Osteoblast (primary cell): ENCODE measurements around the gene HEXIM1. TPM values are rescaled to one million over a fixed set of nuclear protein-coding genes. Genes with fewer than 3 reads are reported as not detected.

Experiments
- DNase-seq: peaks from one replicate; pipeline ENCODE4 v3.0.0; 2011; ENCODE audit warnings: low spot score, mixed read lengths; ENCODE audit not compliant: insufficient read length; ENCODE audit errors: missing footprints
- H2AFZ ChIP-seq: 2 replicates; pipeline ENCODE4 v1.6.0; 2011; ENCODE audit warnings: mild to moderate bottlenecking, low read length
- H3K27ac ChIP-seq: 2 replicates; pipeline ENCODE4 v1.5.1; 2011; ENCODE audit warnings: mild to moderate bottlenecking, low read depth, low read length, moderate library complexity
- H3K27me3 ChIP-seq: 2 replicates; pipeline ENCODE4 v1.6.0; 2012; ENCODE audit warnings: mild to moderate bottlenecking, control low read depth, inconsistent platforms, low read length, moderate library complexity; ENCODE audit not compliant: insufficient read depth
- H3K36me3 ChIP-seq: 2 replicates; pipeline ENCODE4 v1.5.1; 2011; ENCODE audit warnings: mild to moderate bottlenecking, low read length, control low read depth, moderate library complexity; ENCODE audit not compliant: insufficient read depth
- H3K4me1 ChIP-seq: 2 replicates; pipeline ENCODE4 v1.5.1; 2011; ENCODE audit warnings: mild to moderate bottlenecking, low read length, control low read depth, moderate library complexity; ENCODE audit not compliant: insufficient read depth
- H3K4me2 ChIP-seq: 2 replicates; pipeline ENCODE4 v1.6.0; 2011; ENCODE audit warnings: mild to moderate bottlenecking, low read length; ENCODE audit not compliant: insufficient read depth
- H3K4me3 ChIP-seq: fragments of 200-600 bp; sonication (generic); 3 replicates; pipeline ENCODE4 v1.5.1; 2012; ENCODE audit warnings: mild to moderate bottlenecking, low read length, inconsistent platforms; ENCODE audit not compliant: insufficient read depth
- H3K79me2 ChIP-seq: 2 replicates; pipeline ENCODE4 v1.6.0; 2012; ENCODE audit warnings: mild to moderate bottlenecking, low read length, control low read depth, inconsistent platforms; ENCODE audit not compliant: insufficient read depth
- H3K9me3 ChIP-seq: 2 replicates; pipeline ENCODE4 v1.5.1; 2011; ENCODE audit warnings: low read depth, low read length, control low read depth
- H4K20me1 ChIP-seq: 2 replicates; pipeline ENCODE4 v1.6.0; 2012; ENCODE audit warnings: mild to moderate bottlenecking, low read length, control low read depth; ENCODE audit not compliant: insufficient read depth
- total RNA-seq: library from RNA; depleted of rRNA; stranded (reverse); fragments of >200 nt; gene quantifications from 2 replicates; pipeline ENCODE4 v1.2.3, GENCODE V29; 2012
- TF ChIP-seq, protein P1 (sequence below): IDR thresholded peaks from 2 replicates; pipeline ENCODE4 v1.5.1; 2011; ENCODE audit warnings: mild to moderate bottlenecking, low read depth, low read length, moderate library complexity; ENCODE audit errors: extremely low read depth

Gene HEXIM1
- total RNA-seq, 1 donor, result 10.9 TPM

DNA sequence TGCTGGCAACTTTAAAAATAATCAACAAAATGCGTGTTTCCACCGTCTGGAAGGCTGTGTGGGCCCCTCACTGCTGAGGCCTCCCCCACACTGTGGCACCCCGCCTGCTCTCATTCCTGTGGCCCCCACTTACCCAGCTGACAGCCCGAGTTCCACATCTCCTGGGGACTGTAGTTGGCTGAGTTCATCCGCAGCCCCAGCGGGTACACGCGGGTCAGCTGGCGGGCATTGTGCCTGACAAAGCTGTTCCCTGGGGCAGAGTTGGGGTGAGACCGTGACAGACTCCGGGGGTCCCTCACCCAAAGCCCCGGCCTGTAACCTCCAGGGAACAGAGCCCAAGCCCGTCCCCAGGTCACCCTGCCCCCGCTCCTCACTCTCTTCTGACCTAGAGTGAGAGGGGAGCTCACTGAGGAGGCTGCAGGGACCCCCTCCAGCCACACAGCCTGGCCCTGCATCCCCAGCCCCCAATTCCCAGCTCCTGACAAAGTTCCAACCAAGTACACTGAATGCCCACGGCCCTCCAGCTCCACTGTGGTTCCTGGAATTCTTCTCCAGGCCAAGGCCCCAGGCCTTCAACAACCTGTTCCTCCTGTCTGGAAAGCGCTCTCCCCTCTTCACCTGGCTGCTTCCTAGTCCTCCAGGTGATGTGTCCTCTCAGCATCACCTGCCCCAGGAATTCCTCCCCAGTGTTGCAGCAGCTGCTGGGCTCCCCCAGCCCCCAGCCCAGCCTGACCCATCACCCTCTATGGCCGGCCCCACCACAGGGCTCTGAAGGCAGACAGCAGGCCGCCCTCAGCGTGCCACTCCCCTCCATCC lies 34.0 kb upstream of the HEXIM1 start:
- peak; percentile 58 for DNase-seq
- no peaks in the 10 kb centered on the region for H3K27me3 ChIP-seq
- H2AFZ ChIP-seq, result no peak overlapping the region
- H3K27ac ChIP-seq, result no peak overlapping the region
- no peaks in the 10 kb centered on the region for H3K4me1 ChIP-seq
- TF ChIP-seq, protein P1, sequence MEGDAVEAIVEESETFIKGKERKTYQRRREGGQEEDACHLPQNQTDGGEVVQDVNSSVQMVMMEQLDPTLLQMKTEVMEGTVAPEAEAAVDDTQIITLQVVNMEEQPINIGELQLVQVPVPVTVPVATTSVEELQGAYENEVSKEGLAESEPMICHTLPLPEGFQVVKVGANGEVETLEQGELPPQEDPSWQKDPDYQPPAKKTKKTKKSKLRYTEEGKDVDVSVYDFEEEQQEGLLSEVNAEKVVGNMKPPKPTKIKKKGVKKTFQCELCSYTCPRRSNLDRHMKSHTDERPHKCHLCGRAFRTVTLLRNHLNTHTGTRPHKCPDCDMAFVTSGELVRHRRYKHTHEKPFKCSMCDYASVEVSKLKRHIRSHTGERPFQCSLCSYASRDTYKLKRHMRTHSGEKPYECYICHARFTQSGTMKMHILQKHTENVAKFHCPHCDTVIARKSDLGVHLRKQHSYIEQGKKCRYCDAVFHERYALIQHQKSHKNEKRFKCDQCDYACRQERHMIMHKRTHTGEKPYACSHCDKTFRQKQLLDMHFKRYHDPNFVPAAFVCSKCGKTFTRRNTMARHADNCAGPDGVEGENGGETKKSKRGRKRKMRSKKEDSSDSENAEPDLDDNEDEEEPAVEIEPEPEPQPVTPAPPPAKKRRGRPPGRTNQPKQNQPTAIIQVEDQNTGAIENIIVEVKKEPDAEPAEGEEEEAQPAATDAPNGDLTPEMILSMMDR, result no peak
- no peaks in the 10 kb centered on the region for H3K9me3 ChIP-seq
- no peaks in the 10 kb centered on the region for H3K36me3 ChIP-seq
- H3K4me2 ChIP-seq, result no peak overlapping the region
- no peak overlapping the region for H3K4me3 ChIP-seq
- H4K20me1 ChIP-seq, result no peaks in the 10 kb centered on the region
- no peaks in the 10 kb centered on the region for H3K79me2 ChIP-seq

DNA sequence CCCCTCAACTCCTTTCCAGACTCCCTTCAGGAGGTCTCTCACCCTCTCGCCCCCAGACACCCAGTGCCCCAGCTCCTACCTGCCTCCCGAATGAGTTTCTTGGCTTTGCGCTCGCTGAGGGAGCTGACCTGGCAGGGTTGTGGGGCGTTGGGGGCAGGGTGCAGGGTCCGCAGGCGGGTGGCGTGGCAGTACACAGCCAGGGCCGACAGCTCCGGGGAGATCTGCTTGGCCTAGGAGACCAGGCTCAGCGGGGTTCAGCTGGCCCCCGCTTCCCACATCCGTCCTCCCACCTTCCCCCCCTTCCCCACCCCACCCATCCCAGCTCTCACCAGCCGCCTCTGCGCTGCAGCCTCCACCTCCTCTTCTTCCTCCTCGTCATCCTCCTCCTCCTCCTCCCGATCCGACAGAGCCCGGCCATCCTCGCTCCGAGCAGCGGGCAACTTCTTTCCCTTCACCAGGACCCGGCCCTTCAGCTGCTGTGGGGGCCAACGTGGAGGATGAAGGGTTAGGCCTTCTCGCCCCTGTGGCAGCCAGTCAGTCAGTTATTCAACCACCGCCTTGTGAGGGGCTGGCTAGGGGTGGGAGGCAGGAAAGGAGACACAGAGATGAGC lies 33.2 kb upstream of the HEXIM1 start:
- no peaks in the 10 kb centered on the region for H4K20me1 ChIP-seq
- no peaks in the 10 kb centered on the region for H3K27me3 ChIP-seq
- TF ChIP-seq, protein P1, result no peak
- H3K27ac ChIP-seq, result no peak overlapping the region
- H3K4me3 ChIP-seq, result no peak overlapping the region
- no peaks in the 10 kb centered on the region for H3K36me3 ChIP-seq
- no peak for DNase-seq
- H3K9me3 ChIP-seq, result no peaks in the 10 kb centered on the region
- H3K79me2 ChIP-seq, result no peaks in the 10 kb centered on the region
- H3K4me2 ChIP-seq, result no peak overlapping the region
- no peaks in the 10 kb centered on the region for H3K4me1 ChIP-seq
- H2AFZ ChIP-seq, result no peak overlapping the region

DNA sequence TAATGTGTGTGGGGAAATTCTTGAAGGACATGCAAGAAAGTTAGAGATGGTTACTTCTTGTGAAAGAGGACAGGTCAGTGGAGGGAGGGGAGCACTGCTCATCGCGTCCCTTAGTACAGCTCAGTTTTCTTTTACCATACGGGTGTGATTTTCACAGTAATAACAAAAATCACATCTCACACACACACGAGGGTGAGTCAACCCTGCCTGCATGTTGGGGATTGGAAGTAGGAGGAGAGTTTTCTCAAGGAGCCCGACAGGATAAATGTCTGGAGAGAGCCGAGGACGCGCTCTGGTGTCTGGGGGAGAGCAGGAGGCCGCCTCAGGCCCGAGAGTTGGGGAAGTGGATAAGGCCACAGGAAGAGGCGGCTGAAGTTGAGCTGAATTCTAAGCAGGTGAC lies 32.4 kb upstream of the HEXIM1 start:
- DNase-seq, result peak; percentile 96
- Histone ChIP-seq H3K4me2 (no peak overlapping the region), H3K27ac (no peak overlapping the region), H4K20me1 (no peaks in the 10 kb centered on the region), H3K36me3 (no peaks in the 10 kb centered on the region), H3K9me3 (no peaks in the 10 kb centered on the region), H3K4me3 (no peak overlapping the region), H3K27me3 (no peaks in the 10 kb centered on the region), H3K79me2 (no peaks in the 10 kb centered on the region), H3K4me1 (no peaks in the 10 kb centered on the region), H2AFZ (no peak overlapping the region)
- TF ChIP-seq, protein P1, result no peak

DNA sequence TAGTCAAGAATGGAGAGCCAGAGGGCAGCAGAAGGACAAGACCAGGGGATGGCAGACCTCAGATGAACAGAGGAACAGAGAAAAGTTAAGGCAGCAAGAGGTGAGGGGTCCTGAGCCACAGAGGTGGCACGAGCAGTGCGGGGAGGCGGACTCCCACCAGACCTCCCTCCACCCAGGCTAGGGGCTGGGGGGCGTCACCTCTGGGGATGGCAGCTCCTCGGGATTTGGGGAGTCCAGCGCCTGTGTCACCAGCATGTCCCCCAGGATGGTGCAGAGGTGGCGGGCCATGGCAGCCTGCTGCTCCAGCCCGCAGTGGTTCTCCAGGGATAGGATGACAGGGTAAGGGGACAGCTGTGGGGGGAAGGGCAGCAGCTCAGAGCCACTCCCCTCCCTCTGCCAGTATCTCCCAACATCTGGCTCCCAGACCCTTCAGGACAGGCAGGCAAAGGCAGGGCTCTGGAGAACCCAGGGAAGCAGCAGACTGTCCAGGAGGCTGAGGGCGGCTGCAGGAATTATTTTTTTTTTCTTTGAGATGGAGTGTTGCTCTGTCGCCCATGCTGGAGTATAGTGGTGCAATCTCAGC lies 31.8 kb upstream of the HEXIM1 start:
- Histone ChIP-seq H3K9me3 (no peaks in the 10 kb centered on the region), H3K36me3 (no peaks in the 10 kb centered on the region), H2AFZ (no peak overlapping the region), H3K4me3 (no peak overlapping the region), H3K4me1 (no peaks in the 10 kb centered on the region), H3K27me3 (no peaks in the 10 kb centered on the region), H3K4me2 (no peak overlapping the region), H3K27ac (no peak overlapping the region), H3K79me2 (no peaks in the 10 kb centered on the region), H4K20me1 (no peaks in the 10 kb centered on the region)
- TF ChIP-seq, protein P1, result no peak
- DNase-seq, result peak; percentile 85
